Small intestine (tissue), 7 donors: ENCODE data around the gene FLRT2. TPM values are rescaled to one million over a fixed set of nuclear protein-coding genes. Genes with fewer than 3 reads are reported as not detected.

Source experiments
- DNase-seq, 2 donors: peaks; one replicate each; pipeline versions ENCODE4 v3.0.0 to v3.0.0-alpha.2; 2013
- FAIRE-seq: peaks from 2 replicates; lab custom pipeline; 2012; peaks lifted over from hg19 to GRCh38; lab: Jason Lieb, UNC
- H3K27ac ChIP-seq, 3 donors: one replicate each; pipeline ENCODE4 v1.5.1; 2013; ENCODE audit warnings: low read length in 2 of 3, mild to moderate bottlenecking in 2 of 3, control low read depth in 1 of 3, inconsistent platforms in 1 of 3, low read depth in 1 of 3, moderate library complexity in 1 of 3
- H3K27me3 ChIP-seq, 3 donors: one replicate each; pipeline ENCODE4 v1.6.1; 2013; ENCODE audit warnings: low read length in 3 of 3, inconsistent platforms in 1 of 3; ENCODE audit not compliant: control insufficient read depth in 3 of 3, insufficient read depth in 3 of 3
- H3K36me3 ChIP-seq, 3 donors: one replicate each; pipeline ENCODE4 v1.6.1; 2013; ENCODE audit warnings: low read length in 3 of 3, inconsistent platforms in 1 of 3, low read depth in 1 of 3, mild to moderate bottlenecking in 1 of 3, moderate library complexity in 1 of 3; ENCODE audit not compliant: control insufficient read depth in 3 of 3, insufficient read depth in 2 of 3
- H3K4me1 ChIP-seq, 3 donors: one replicate each; pipeline ENCODE4 v1.6.1; 2013; ENCODE audit warnings: low read length in 2 of 3, inconsistent platforms in 1 of 3, low read depth in 1 of 3, mild to moderate bottlenecking in 1 of 3, moderate library complexity in 1 of 3; ENCODE audit not compliant: control insufficient read depth in 3 of 3, insufficient read depth in 2 of 3
- H3K4me3 ChIP-seq, 3 donors: one replicate each; pipeline ENCODE4 v1.5.1; 2013; ENCODE audit warnings: low read length in 3 of 3, control low read depth in 1 of 3, inconsistent platforms in 1 of 3, low read depth in 1 of 3, mild to moderate bottlenecking in 1 of 3, moderate library complexity in 1 of 3
- H3K9me3 ChIP-seq, 2 donors: one replicate each; pipeline ENCODE4 v1.6.1; 2013; ENCODE audit warnings: low read depth in 1 of 2, low read length in 1 of 2; ENCODE audit not compliant: control insufficient read depth in 2 of 2, insufficient read depth in 1 of 2
- WGBS, 3 donors: extraction: QIAGEN DNeasy Blood & Tissue Kit; methylation state at CpG; one replicate each; pipeline ENCODE4 v1.1.7; 2013; 5-methylcytosine and 5-hydroxymethylcytosine counted together
- polyA plus RNA-seq, 4 donors: library from polyadenylated mRNA; stranded (reverse) in 3 of 4; unstranded in 1 of 4; fragments of 200-250 nt in 3 of 4; fragments of 120-200 nt in 1 of 4; gene quantifications; one replicate each; pipeline versions ENCODE4 v1.2.1 to v1.2.3, GENCODE V29; 2013
- donor health status: healthy with polysubstance abuse.
- donor health status: control.
- donor health status: control.
- donor health status: Bipolar disorder and iron deficiency.
- donor health status: healthy.

FLRT2 gene
- polyA plus RNA-seq, 4 donors = under 0.01 to 15.2 (median 2.7) TPM; not detected in 1

- FAIRE-seq (no peak), DNase-seq (no peak)
- WGBS, 3 donors = 62 to 77% (median 70%) methylated on average over 2 of the region's 2 CpGs
- no peak overlapping the region for H3K27ac ChIP-seq
- no peaks in the 10 kb centered on the region for H3K27me3 ChIP-seq
- H3K4me3 ChIP-seq = no peak overlapping the region
- no peaks in the 10 kb centered on the region for H3K36me3 ChIP-seq
- peaks cover 0 to 1% of the 10 kb centered on the region in 2 donors for H3K9me3 ChIP-seq
- H3K4me1 ChIP-seq = no peaks in the 10 kb centered on the region
These were observed 28.6 kb downstream of the FLRT2 start for GRCh38 chr14:85558505-85558904.

- Histone ChIP-seq H3K9me3 (peaks cover 0 to 1% of the 10 kb centered on the region in 2 donors), H3K36me3 (no peaks in the 10 kb centered on the region), H3K27me3 (no peaks in the 10 kb centered on the region), H3K4me3 (no peak overlapping the region), H3K27ac (no peak overlapping the region), H3K4me1 (no peaks in the 10 kb centered on the region)
- DNase-seq (no peak), FAIRE-seq (no peak)
- 82 to 91% (median 83%) methylated on average over 5 of the region's 5 CpGs for WGBS, 3 donors
These were observed 32.7 kb downstream of the FLRT2 start for GRCh38 chr14:85562630-85563029.

GRCh38 chr14:85564841-85565527, 35.0 kb downstream of the FLRT2 start:
- Histone ChIP-seq H3K27ac (no peak overlapping the region), H3K9me3 (peaks cover 0 to 1% of the 10 kb centered on the region in 2 donors), H3K27me3 (no peaks in the 10 kb centered on the region), H3K4me3 (no peak overlapping the region), H3K4me1 (no peaks in the 10 kb centered on the region), H3K36me3 (no peaks in the 10 kb centered on the region)
- 65 to 79% (median 68%) methylated on average over 3 of the region's 3 CpGs for WGBS, 3 donors
- no peak for FAIRE-seq
- DNase-seq = no peak

- DNase-seq = no peak
These were observed 35.9 kb downstream of the FLRT2 start for GRCh38 chr14:85565862-85566296.

GRCh38 chr14:85566603-85567002, 36.7 kb downstream of the FLRT2 start:
- DNase-seq (no peak), FAIRE-seq (no peak)
- 61 to 74% (median 73%) methylated on average over 3 to 4 of the region's 4 CpGs for WGBS, 3 donors
- Histone ChIP-seq H3K9me3 (no peaks in the 10 kb centered on the region), H3K27ac (no peak overlapping the region), H3K4me3 (no peak overlapping the region), H3K36me3 (no peaks in the 10 kb centered on the region), H3K4me1 (no peaks in the 10 kb centered on the region), H3K27me3 (no peaks in the 10 kb centered on the region)

More at GRCh38 chr14:85565862-85566296, 35.9 kb downstream of the FLRT2 start:
- Histone ChIP-seq H3K4me3 (no peak overlapping the region), H3K4me1 (no peaks in the 10 kb centered on the region), H3K36me3 (no peaks in the 10 kb centered on the region), H3K27ac (no peak overlapping the region), H3K9me3 (peaks cover 0 to 1% of the 10 kb centered on the region in 2 donors), H3K27me3 (no peaks in the 10 kb centered on the region)
- no peak for FAIRE-seq
- WGBS, 3 donors = 62 to 74% (median 72%) methylated on average over 3 of the region's 3 CpGs

GRCh38 chr14:85572011-85572410, 42.1 kb downstream of the FLRT2 start:
- FAIRE-seq = no peak
- Histone ChIP-seq H3K36me3 (no peaks in the 10 kb centered on the region), H3K4me3 (no peak overlapping the region), H3K4me1 (no peaks in the 10 kb centered on the region), H3K27ac (no peak overlapping the region), H3K27me3 (no peaks in the 10 kb centered on the region), H3K9me3 (no peaks in the 10 kb centered on the region)
- 11 to 48% (median 29%) methylated on average over 2 of the region's 2 CpGs for WGBS, 3 donors
- no peak for DNase-seq

- FAIRE-seq = no peak
- DNase-seq = no peak
- no peaks in the 10 kb centered on the region for H3K9me3 ChIP-seq
- H3K27ac ChIP-seq = no peak overlapping the region
- no peak overlapping the region for H3K4me3 ChIP-seq
- H3K27me3 ChIP-seq = no peaks in the 10 kb centered on the region
- peaks cover 0 to 3% (median 0%) of the 10 kb centered on the region in 3 donors for H3K36me3 ChIP-seq
- H3K4me1 ChIP-seq = no peaks in the 10 kb centered on the region
These were observed 42.9 kb downstream of the FLRT2 start for GRCh38 chr14:85572845-85573244.

GRCh38 chr14:85573406-85573805, 43.5 kb downstream of the FLRT2 start:
- no peak for FAIRE-seq

More at GRCh38 chr14:85573406-85573805, 43.5 kb downstream of the FLRT2 start:
- H3K36me3 ChIP-seq = peaks cover 0 to 3% (median 0%) of the 10 kb centered on the region in 3 donors
- H3K27ac ChIP-seq = no peak overlapping the region
- no peaks in the 10 kb centered on the region for H3K9me3 ChIP-seq
- no peak overlapping the region for H3K4me3 ChIP-seq
- no peak for DNase-seq
- 80 to 81% (median 80%) methylated on average over 4 of the region's 4 CpGs for WGBS, 3 donors
- H3K4me1 ChIP-seq = no peaks in the 10 kb centered on the region
- H3K27me3 ChIP-seq = no peaks in the 10 kb centered on the region
